ENCODE measurements around the gene ADAMTS13.
"Not testable (repeated sequence)": the region's sequence is repeated elsewhere in the genome, so short reads cannot be mapped to it uniquely, and the experiment has no call there.

ADAMTS13 gene

DNA sequence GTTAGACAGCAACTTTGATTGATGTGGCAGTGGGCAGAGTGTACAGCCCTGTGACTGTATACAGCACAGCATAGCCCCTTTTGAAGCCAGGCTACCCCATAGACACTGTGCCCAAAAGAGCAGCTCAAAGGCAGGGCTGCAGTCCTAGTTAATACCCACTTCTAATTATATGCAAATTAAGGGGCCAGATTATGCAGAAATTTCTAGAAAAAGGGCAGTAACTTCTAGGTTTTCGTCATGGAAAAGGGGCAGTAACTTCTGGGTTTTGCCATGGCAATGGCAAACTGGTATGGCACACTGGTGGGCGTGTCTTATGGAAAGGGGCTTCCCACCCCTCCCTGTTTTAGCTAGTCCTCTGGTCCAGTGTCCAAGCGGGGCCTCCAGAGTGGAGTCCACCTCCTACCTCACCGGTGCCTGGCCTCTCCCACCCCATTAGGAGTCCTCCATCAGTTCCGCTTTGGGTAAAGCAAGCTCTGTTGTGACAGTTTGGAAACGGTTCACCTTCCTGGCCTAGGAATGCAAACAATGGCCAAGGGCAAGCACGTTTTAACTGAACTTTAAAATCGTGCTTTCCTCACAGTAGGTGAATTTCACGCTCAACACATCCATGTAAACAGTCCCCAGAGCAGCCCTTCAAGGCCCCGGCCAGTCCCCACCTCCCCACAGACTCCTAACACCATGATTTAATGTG lies 5.6 kb downstream of the ADAMTS13 start:
- no peak for DNase-seq

DNA sequence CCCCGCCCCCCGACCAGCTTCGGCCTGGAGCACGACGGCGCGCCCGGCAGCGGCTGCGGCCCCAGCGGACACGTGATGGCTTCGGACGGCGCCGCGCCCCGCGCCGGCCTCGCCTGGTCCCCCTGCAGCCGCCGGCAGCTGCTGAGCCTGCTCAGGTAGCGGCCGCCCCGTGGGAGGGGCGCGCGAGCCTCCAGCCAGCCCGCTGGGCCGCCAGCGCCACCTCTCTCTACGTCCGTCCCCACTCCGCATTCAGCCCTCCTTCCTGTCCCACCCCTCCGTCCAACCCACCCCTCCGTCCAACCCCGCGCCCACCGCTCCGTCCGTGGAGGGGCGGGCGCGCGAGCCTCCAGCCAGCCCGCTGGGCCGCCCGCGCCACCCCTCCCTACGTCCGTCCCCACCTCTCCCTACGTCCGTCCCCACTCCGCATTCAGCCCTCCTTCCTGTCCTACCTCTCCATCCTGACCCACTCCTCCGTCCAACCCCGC lies 6.5 kb downstream of the ADAMTS13 start:
- no peak for DNase-seq

DNA sequence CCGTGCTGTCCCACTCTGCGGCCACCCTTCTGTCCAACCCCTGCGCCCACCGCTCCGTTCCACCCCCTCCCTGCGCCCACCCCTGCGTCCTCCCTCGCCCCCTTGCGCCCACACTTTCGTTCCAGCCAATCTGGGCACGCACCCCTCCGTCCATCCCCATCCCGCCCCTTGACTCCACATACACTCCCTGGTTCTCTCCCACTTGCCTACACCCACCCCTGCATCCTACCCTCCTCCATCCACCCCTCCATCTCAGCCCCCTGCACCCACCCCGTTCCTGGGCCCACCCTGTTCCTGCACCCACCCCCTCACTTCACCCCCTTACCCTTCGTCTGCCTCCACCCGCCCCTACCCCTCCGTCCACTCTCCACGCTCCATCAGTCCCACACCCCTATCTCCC lies 7.0 kb downstream of the ADAMTS13 start:
- no peak for DNase-seq

DNA sequence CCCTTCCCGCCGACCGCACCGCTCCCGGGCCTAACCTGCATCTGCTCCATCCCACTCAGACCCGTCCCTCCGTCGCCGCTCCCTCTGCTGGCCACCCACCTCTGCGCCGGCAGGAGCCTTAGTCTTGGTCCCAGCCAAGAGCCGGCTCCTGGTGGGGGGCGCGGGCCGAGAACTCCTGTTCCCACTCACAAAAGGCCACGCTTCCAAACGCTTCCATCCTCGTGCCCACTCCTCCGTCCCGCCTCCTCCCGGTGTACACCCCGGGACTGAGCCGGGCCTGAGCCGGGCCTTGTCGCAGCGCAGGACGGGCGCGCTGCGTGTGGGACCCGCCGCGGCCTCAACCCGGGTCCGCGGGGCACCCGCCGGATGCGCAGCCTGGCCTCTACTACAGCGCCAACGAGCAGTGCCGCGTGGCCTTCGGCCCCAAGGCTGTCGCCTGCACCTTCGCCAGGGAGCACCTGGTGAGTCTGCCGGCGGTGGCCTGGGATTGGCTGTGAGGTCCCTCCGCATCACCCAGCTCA lies 7.5 kb downstream of the ADAMTS13 start:
- DNase-seq: no peak

DNA sequence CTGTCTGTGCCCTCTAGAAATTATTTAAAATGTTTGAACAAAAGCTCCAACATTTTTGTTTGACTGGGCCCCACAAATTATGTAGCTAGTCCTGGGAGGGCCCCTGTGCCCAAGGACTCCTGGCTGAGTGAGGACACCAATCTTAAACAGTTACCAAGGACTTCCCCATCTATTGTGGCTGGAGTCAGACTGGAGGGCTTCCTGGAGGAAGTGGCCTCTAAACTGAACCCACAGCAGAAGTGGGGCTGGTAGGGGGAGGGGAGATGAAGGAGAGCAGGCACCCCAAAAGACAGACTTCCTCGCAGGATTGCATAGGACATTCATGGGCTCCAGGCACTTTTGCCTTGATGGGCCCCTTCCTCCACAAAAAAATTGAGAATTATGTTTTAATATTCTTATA lies 8.1 kb downstream of the ADAMTS13 start:
- DNase-seq: no peak

DNA sequence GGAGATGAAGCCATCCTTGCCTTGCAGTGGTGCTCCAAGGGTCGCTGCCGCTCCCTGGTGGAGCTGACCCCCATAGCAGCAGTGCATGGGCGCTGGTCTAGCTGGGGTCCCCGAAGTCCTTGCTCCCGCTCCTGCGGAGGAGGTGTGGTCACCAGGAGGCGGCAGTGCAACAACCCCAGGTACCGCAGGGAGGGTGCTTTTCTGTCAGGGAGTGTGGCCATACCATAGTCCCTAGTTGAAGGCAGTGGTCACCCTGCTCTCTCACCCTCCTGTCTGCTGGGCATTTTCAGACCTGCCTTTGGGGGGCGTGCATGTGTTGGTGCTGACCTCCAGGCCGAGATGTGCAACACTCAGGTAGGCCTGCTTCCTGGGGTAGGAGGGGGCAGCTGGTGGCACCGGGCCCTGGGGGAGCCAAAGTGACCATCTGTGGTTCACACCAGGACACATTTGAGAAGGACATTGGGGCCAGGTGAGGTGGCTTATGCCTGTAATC lies 11.2 kb downstream of the ADAMTS13 start:
- DNase-seq: no peak

DNA sequence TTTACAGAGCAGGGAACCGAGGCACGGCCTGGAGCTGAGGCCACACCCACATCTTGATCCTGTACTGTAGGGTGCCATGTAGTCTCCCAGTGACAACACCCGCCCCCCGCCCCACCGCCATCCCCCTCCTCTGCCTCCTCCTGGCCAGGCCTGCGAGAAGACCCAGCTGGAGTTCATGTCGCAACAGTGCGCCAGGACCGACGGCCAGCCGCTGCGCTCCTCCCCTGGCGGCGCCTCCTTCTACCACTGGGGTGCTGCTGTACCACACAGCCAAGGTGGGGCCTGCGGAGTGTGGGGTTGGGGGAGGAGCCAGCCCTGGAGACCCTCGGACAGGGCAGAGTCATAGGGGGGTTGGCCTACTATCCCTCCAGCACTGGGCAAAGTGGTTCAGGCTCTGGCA lies 14.5 kb downstream of the ADAMTS13 start:
- DNase-seq: no peak

DNA sequence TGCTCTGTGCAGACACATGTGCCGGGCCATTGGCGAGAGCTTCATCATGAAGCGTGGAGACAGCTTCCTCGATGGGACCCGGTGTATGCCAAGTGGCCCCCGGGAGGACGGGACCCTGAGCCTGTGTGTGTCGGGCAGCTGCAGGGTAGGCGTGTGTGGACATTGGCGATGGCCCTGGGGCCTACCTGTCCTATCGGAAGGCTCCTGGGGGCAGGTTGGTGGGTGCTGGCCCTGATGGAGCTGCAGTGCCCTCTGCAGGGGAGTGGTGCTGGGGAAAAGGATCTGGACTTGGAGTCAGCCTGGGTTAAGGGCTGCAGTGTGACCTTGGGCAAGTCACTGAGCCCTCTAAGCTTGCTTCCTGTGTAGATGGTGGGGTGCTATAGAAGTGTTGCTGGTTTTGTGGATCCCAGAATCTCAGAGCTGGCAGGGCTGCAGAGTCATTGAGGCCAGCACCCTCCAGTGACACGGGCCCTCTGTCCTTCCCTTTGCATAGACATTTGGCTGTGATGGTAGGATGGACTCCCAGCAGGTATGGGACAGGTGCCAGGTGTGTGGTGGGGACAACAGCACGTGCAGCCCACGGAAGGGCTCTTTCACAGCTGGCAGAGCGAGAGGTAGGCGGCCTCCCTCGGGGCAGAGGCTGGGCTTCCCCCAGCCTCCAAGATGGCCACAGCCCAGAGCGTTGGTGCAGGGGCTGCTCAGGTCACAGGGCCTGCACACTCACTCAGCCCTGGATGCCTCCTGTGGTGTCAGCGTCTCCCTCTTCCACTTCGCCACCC lies 15.8 kb downstream of the ADAMTS13 start:
- no peak for DNase-seq

DNA sequence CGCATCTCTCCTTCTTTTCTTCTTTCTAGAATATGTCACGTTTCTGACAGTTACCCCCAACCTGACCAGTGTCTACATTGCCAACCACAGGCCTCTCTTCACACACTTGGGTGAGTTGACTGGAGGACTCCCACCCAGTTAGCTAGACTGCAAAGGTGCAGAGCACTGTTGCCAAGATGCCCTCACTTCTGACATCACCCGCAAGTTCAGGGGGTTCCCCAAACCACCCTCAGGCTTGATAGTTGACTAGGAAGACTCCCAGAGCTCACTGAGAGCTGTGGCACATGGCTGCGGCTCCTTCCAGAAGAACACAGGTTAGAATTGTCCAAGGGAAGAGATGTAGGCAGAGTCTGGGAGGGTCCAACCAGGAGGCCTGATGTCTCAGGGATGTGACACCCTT lies 17.2 kb downstream of the ADAMTS13 start:
- DNase-seq: no peak

DNA sequence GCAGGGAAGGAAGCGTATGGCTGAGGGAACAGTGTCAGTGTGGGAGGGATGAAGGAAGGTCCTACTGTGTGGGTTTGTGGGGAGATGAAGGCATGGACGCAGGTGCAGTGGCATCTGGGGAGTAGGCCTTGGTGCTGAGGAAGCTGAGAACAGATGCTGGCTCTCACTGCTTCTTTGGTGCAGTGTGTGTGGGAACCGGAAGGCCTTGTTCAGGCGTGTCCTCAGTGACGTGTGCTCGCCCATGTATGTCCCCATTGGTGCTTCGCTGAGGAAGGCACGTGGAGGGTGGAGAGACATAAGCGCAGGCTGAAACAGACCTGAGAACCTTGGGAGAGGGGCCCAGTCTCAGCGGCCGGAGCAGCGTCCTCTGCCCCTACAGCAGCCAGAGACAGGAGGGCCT lies 18.7 kb downstream of the ADAMTS13 start:
- no peak for DNase-seq

DNA sequence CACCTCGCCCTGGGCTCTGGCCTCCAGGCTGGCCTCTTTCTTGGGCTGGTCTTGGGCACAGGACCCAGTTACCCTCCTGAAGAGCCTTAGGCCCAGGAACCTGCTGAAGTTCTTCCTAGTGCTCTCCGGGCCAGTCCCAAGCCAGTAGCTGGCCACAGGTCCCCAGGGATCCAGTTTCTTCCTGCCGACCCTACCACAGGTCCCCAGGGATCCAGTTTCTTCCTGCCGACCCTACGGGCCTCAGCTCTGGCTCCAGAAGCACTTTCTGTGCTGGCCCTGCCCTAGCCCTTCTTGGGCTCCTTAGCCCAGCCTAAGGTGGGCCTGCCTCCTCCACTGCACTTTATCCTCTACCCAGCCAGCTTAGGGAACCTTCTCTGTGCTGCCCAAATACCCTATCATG lies 19.4 kb downstream of the ADAMTS13 start:
- DNase-seq: no peak

DNA sequence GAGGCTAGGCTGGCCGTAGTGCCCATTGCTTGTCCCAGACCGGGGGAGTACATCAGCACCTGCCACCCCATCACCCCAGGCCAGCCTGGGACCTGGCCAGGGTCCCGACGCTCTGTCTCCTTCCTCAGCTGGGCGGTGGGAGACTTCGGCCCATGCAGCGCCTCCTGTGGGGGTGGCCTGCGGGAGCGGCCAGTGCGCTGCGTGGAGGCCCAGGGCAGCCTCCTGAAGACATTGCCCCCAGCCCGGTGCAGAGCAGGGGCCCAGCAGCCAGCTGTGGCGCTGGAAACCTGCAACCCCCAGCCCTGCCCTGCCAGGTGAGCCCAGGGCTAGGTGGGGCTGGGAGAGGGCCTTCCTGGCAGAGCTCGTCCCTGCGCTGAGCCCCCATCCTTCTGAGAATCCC lies 21.1 kb downstream of the ADAMTS13 start:
- no peak for DNase-seq

DNA sequence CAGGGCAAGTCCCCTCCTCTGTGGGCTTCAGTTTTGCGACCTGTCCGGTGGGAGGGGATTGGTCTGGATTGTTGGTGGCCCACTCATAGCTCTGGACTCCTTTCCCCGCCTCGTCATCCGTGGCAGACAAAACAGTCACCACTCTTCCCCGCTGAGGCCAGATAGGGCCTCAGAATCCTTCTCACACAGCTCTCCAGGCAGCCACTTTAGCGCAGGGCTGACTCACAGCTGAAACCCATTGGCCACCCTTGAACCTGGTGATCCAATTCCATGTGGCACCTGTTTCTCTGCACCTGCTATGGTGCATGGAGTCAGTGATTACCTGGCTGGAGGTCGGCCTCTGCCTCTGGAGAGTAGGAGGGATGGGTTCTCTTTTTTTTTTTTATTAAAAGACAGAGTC lies 21.8 kb downstream of the ADAMTS13 start:
- no peak for DNase-seq

DNA sequence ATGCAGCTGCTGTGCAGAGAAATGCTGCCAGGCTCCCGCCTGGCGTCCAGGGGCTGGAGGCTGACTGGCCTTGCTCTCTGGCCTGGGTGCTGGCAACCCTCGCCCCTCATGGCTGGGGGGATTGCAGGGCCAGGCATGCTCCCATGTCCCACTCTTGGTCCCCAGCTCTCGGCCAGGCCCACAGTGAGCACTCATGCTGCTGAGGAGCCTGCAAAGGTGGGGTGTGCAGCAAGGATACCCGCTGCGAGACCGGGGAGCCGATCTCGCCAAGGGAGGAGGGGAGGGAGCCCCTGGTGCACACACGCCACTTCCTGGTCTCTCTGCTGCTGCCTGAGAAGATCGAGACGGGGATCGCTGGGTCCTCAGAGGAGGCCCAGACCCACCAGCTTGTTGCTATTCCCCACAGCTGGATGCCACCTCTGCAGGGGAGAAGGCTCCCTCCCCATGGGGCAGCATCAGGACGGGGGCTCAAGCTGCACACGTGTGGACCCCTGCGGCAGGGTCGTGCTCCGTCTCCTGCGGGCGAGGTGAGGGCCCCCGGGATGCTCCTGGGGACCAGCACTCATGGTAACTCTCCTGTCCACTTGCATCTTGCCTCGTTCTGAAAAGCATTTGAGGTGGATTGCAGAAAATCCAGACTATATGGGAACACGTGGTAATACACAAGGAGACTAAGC lies 23.3 kb downstream of the ADAMTS13 start:
- no peak for DNase-seq

DNA sequence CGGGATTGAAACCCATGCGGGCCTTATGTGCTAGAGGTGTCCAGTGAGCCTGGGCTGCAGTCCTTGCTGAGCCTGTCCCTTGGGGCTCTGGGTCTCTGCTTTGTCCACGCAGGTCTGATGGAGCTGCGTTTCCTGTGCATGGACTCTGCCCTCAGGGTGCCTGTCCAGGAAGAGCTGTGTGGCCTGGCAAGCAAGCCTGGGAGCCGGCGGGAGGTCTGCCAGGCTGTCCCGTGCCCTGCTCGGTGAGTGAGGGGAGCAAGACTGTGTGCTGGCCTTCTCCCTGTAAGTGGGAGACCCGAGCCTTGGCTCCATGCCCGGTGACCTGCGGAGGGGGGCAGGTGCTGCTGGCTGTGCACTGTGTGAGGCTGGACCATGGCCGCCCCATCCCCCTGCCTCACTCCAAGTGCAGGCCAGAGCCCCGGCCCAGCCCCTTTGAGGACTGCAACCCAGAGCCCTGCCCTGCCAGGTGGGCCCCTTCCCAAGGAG lies 26.4 kb downstream of the ADAMTS13 start:
- no peak for DNase-seq

DNA sequence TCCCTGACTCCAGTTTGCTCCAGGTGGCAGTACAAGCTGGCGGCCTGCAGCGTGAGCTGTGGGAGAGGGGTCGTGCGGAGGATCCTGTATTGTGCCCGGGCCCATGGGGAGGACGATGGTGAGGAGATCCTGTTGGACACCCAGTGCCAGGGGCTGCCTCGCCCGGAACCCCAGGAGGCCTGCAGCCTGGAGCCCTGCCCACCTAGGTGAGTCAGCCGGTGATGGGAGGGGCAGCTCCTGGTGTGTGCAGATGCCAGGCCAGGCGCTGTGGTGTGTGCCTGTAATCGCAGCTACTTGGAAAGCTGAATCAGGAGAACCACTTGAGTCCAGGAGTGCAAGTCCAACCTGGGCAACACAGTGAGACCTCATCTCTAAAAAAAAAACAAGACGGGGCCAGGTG lies 27.6 kb downstream of the ADAMTS13 start:
- DNase-seq: no peak

DNA sequence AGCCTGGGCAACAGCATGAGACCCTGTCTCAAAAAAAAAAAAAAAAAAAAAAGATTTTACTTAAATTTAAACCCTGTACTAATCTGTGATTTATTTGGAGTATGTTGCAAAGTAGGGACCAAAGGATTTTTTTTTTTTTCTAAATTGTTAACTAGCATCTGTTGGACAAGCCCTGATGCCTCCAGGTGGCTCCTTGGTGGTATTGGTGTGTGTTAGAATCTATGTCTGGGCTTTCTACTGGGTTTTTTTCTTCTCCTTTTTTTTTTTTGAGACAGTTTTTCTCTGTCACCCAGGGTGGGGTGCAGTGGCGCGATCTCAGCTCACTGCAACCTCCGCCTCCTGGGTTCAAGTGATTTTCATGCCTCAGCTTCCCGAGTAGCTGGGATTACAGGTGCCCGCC lies 29.7 kb downstream of the ADAMTS13 start:
- DNase-seq: not testable (repeated sequence)

DNA sequence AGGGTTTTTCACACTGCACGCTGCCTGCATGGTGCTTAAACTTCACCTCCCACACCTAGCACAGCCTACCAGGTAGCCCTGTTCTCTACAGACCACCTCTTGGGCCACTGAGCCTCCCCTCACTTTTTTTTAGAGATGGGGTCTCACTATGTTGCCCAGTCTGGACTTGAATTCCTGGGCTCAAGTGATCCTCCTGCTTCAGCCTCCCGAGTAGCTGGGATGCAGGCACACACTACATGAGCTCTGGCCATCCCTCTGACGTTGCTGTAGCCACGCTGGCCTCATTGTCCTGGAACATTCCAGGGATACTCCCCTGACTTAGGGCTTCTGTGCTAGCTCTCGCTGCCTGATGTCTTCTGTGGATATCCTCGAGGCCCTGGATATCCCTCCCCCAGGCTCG lies 30.4 kb downstream of the ADAMTS13 start:
- no peak for DNase-seq

DNA sequence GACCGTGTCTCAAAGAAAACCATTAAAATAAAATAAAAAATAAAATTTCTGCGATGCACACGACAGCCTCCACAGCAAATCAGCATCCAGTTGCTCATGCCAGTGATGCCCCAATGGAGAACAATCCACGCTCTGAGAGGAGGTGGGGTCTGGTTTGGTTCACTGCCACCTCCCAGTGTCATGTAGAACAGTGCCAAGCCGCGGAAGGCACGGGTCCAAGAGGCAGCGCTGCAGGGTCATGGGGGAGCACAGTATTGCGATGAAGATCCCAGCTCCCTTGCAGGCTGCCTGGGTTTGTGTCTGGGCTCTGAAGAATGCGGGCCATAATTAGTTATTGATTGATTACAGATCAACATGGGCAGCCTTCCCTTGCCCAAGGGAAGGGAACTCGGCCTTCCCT lies 31.5 kb downstream of the ADAMTS13 start:
- DNase-seq: no peak

DNA sequence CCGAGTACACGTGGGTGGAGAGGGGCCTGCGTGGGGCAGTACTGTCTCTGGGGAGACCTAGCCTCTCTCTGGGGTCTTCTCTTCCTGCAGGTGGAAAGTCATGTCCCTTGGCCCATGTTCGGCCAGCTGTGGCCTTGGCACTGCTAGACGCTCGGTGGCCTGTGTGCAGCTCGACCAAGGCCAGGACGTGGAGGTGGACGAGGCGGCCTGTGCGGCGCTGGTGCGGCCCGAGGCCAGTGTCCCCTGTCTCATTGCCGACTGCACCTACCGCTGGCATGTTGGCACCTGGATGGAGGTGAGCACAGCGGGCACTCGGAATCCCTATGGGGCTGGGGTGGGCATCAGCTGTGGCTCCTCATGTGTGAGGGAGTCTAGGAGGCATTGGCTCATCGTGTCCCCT lies 32.2 kb downstream of the ADAMTS13 start:
- DNase-seq: no peak

DNA sequence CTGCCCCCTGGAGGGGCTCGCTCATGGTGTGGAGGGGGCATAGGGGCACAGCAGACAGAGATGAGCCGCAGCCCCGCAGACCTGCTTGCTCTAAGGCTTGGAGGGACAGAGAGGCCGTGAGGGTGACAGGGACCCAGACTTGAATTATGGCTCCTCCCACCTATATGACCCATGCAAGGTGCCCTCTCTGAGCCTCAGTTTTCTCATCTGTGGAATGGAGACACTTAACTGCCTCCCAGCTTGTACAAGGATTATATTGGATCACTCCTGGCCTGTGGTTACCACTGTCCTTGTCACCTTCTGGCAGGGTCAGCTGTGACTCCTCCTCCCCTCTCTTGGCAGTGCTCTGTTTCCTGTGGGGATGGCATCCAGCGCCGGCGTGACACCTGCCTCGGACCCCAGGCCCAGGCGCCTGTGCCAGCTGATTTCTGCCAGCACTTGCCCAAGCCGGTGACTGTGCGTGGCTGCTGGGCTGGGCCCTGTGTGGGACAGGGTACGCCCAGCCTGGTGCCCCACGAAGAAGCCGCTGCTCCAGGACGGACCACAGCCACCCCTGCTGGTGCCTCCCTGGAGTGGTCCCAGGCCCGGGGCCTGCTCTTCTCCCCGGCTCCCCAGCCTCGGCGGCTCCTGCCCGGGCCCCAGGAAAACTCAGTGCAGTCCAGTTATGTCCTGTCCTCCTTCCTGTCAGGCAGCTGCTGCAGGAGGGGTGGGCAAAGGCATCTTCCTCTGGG lies 32.9 kb downstream of the ADAMTS13 start:
- no peak for DNase-seq

DNA sequence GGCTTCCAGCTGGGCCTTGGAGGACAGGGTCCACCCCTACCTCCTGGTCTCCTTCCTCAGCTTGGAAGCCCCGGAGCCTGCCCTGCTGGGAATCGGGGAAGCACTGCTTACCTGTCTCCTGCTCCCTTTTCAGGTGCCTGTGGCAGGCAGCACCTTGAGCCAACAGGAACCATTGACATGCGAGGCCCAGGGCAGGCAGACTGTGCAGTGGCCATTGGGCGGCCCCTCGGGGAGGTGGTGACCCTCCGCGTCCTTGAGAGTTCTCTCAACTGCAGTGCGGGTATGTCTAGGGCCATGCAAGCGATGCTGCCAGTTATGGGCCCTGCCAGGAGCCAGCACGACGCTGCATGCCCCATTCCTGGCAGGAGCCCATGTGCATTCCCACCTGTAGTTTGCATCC lies 33.8 kb downstream of the ADAMTS13 start:
- DNase-seq: no peak

DNA sequence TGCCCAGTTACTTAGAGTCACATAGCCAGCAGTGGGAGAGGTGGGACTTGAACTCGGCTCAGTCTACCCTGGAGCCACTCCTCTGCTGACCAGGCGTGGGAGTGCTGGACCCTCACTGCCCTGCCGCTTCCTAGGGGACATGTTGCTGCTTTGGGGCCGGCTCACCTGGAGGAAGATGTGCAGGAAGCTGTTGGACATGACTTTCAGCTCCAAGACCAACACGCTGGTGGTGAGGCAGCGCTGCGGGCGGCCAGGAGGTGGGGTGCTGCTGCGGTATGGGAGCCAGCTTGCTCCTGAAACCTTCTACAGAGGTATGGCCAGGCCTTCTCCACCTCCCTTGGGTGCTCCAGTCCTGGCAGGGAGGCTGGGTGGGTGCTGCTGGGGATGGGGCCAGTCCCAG lies 34.2 kb downstream of the ADAMTS13 start:
- DNase-seq: no peak
